Stomach (tissue), 4 donors: ENCODE results near the gene TRABD.

Source experiments
- CTCF ChIP-seq, 7 experiments: fragments of 450-650 bp in 4 of 7; fragments of 200-600 bp in 3 of 7; sonication (generic) in 3 of 7; IDR thresholded peaks; one replicate each; pipeline ENCODE4 v1.5.1; 2016 to 2019; ENCODE audit warnings: antibody characterized with exemption in 7 of 7, control low read depth in 2 of 7, mild to moderate bottlenecking in 1 of 7
- EP300 ChIP-seq: sonication (generic); formaldehyde crosslinking; IDR thresholded peaks from one replicate; pipeline ENCODE4 v1.6.1; 2017; ENCODE audit warnings: antibody characterized with exemption
- POLR2A ChIP-seq, 4 donors: fragments of 450-650 bp; IDR thresholded peaks; one replicate each; pipeline ENCODE4 v1.6.1; 2016; ENCODE audit warnings: antibody characterized with exemption in 4 of 4, control low read depth in 2 of 4, mild to moderate bottlenecking in 1 of 4, moderate library complexity in 1 of 4
- POLR2AphosphoS5 ChIP-seq, 3 donors: sonication (generic); formaldehyde crosslinking; IDR thresholded peaks; one replicate each; pipeline ENCODE4 v1.6.1; 2016; ENCODE audit warnings: antibody characterized with exemption in 3 of 3

DNA sequence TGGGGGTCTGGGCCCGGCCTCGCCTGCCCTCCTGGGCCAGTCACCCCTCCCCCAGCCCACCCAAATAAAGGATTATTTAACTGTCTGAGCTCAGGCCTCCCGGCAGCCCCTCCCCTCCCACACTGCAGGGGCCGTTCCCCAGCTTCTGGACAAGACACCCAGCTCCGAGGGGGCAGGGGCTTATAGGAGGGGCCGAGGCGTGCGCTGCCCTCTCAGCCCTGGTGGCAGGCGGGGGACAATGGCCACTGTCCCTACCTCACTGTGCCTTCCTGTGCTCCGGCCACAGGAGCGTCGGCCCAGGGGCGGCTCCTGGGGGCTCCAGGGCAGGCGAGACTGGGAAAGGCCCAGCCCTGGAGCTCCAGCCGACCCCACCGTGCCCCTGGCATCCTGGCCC, 12.9 kb downstream of the TRABD start:
- TF ChIP-seq CTCF (IDR thresholded peaks at IDR 0.05) (no peak), POLR2A (IDR thresholded peaks at IDR 0.05) (no peak), EP300 (no peak), POLR2AphosphoS5 (IDR thresholded peaks at IDR 0.05) (no peak)
